Mesenteric fat pad (tissue), 1 donor: ENCODE results near the gene KASH5. TPM values are rescaled to one million over a fixed set of nuclear protein-coding genes. Genes with fewer than 3 reads are reported as not detected.
A peak's percentile ranks its signal among the peaks of the same experiment; 100 is the strongest.
"Not testable (repeated sequence)": the region's sequence is repeated elsewhere in the genome, so short reads cannot be mapped to it uniquely, and the experiment has no call there.

Experiments used
- DNase-seq: peaks from one replicate; pipeline ENCODE4 v3.0.0-alpha.2; 2020; ENCODE audit warnings: low spot score
- total RNA-seq: library from RNA; stranded (reverse); fragmentation: NEBNext Ultra II Directional; extraction: Animal tissue kit (Norgen Biotek cat#: 25700); gene quantifications from one replicate; pipeline ENCODE4 v1.2.1, GENCODE V29; 2021
- donor health status: DM: yes; HTN: yes; CAD: no.

Gene KASH5
- total RNA-seq, 1 donor from 2014 or later, result not detected

GRCh38 chr19:49361438-49362047, 26.5 kb upstream of the KASH5 start:
- no peak for DNase-seq

GRCh38 chr19:49362048-49362928, 25.8 kb upstream of the KASH5 start, which contains the start of gene TEAD2:
TEAD2 (minus strand) TSS chr19:49362416; CDS start chr19:49360075, 2,341 bp downstream.
- no peak for DNase-seq

- no peak for DNase-seq
Observed at GRCh38 chr19:49362929-49363267, 25.2 kb upstream of the KASH5 start.

- DNase-seq, result peak; percentile 99
Observed at GRCh38 chr19:49363268-49364082, 24.6 kb upstream of the KASH5 start, which contains the start of gene DKKL1. DKKL1 (plus strand) TSS chr19:49363877; CDS start chr19:49363999, 122 bp downstream.

- no peak for DNase-seq
Observed at GRCh38 chr19:49364083-49364737, 23.8 kb upstream of the KASH5 start.

- no peak for DNase-seq
Observed at GRCh38 chr19:49366110-49366509, 21.9 kb upstream of the KASH5 start.

GRCh38 chr19:49368711-49369358, 19.2 kb upstream of the KASH5 start:
- DNase-seq, result no peak

- DNase-seq, result no peak
Observed at GRCh38 chr19:49371184-49371583, 16.9 kb upstream of the KASH5 start.

GRCh38 chr19:49373174-49373573, 14.9 kb upstream of the KASH5 start:
- DNase-seq, result not testable (repeated sequence)

GRCh38 chr19:49374665-49375434, 13.2 kb upstream of the KASH5 start:
- no peak for DNase-seq

- DNase-seq, result no peak
Observed at GRCh38 chr19:49378512-49378911, 9.5 kb upstream of the KASH5 start.

GRCh38 chr19:49380391-49380790, 7.7 kb upstream of the KASH5 start:
- DNase-seq, result no peak

GRCh38 chr19:49382639-49383038, 5.4 kb upstream of the KASH5 start:
- DNase-seq, result no peak

GRCh38 chr19:49383599-49383998, 4.5 kb upstream of the KASH5 start:
- no peak for DNase-seq

GRCh38 chr19:49389406-49389805, 1.4 kb downstream of the KASH5 start:
- no peak for DNase-seq

- DNase-seq, result no peak
Observed at GRCh38 chr19:49390131-49390928, 2.3 kb downstream of the KASH5 start.

- DNase-seq, result no peak
Observed at GRCh38 chr19:49390929-49391359, 2.9 kb downstream of the KASH5 start.

GRCh38 chr19:49391581-49392399, 3.7 kb downstream of the KASH5 start:
- no peak for DNase-seq
